HG02623 (cell line): ENCODE results near the gene TRNAU1AP.

Source experiments
- ATAC-seq: cut with Tn5 transposase; IDR thresholded peaks from one replicate; pipeline ENCODE4 v1.9.1; 2021; ENCODE audit warnings: moderate library complexity; ENCODE audit not compliant: unreplicated experiment

Gene TRNAU1AP

GRCh38 chr1:28604411-28604810, 51.5 kb downstream of the TRNAU1AP start:
- ATAC-seq = no peak

GRCh38 chr1:28604962-28605361, 52.1 kb downstream of the TRNAU1AP start:
- no peak for ATAC-seq

GRCh38 chr1:28606771-28607170, 53.9 kb downstream of the TRNAU1AP start:
- ATAC-seq = no peak

GRCh38 chr1:28613175-28613574, 60.3 kb downstream of the TRNAU1AP start:
- no peak for ATAC-seq
